Neural crest cell (in vitro differentiated cells): ENCODE data around the gene P2RX3. TPM values are rescaled to one million over a fixed set of nuclear protein-coding genes. Genes with fewer than 3 reads are reported as not detected.

Source experiments
- DNase-seq: peaks from one replicate; pipeline ENCODE4 v3.0.0; 2021; ENCODE audit warnings: low read depth, mixed read lengths, low spot score
- H3K27ac Mint-ChIP-seq: one replicate; pipeline ENCODE4 v1.8.0; 2021; ENCODE audit warnings: mild to moderate bottlenecking, mixed read lengths; ENCODE audit not compliant: unreplicated experiment
- H3K27me3 Mint-ChIP-seq: 2 replicates; pipeline ENCODE4 v1.8.0; 2021; ENCODE audit warnings: low read depth, mild to moderate bottlenecking, mixed read lengths
- H3K36me3 Mint-ChIP-seq: 2 replicates; pipeline ENCODE4 v1.8.0; 2021; ENCODE audit warnings: low read depth, mild to moderate bottlenecking, mixed read lengths
- H3K4me1 Mint-ChIP-seq: 2 replicates; pipeline ENCODE4 v1.8.0; 2021; ENCODE audit warnings: mixed read lengths
- H3K4me3 Mint-ChIP-seq: one replicate; pipeline ENCODE4 v1.8.0; 2021; ENCODE audit warnings: mild to moderate bottlenecking, mixed read lengths
- H3K9me3 Mint-ChIP-seq: 2 replicates; pipeline ENCODE4 v1.8.0; 2021; ENCODE audit warnings: mixed read lengths
- CTCF ChIP-seq: fragments of 200-600 bp; sonication (generic); conservative IDR thresholded peaks from 2 replicates; pipeline ENCODE4 v1.5.0; 2021; ENCODE audit warnings: antibody characterized with exemption, mild to moderate bottlenecking
- total RNA-seq: library from RNA; stranded (reverse); gene quantifications from 2 replicates; pipeline ENCODE4 v1.2.1, GENCODE V29; 2021

Gene P2RX3
- total RNA-seq, 1 donor from 2014 or later = 14.3 TPM

DNA sequence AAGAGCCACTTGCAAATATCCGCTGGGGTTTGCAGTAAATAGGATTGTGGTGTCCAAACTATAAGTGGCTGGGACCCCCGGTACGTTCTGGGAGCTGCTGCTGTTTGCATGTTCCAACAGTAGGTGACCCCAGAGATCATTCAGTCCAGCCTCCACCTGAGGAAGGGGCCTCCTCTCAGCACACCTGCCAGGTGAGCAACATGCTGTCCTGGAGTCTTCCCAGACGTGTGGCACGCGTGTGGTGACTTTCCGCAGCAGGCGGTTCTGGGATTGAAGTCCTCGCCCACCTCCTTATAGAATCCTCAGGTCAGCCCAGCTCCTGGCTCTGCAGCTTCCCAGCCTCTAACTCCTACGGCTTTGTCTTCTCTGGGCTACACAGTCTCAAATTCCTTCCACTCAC, 6.7 kb downstream of the P2RX3 start:
- H3K27me3 Mint-ChIP-seq = no peaks in the 10 kb centered on the region
- no peak for TF ChIP-seq CTCF
- no peak overlapping the region for H3K4me3 Mint-ChIP-seq
- no peaks in the 10 kb centered on the region for H3K36me3 Mint-ChIP-seq
- DNase-seq = no peak
- H3K27ac Mint-ChIP-seq = no peak overlapping the region
- no peaks in the 10 kb centered on the region for H3K9me3 Mint-ChIP-seq
- H3K4me1 Mint-ChIP-seq = peaks cover 26% of the 10 kb centered on the region

DNA sequence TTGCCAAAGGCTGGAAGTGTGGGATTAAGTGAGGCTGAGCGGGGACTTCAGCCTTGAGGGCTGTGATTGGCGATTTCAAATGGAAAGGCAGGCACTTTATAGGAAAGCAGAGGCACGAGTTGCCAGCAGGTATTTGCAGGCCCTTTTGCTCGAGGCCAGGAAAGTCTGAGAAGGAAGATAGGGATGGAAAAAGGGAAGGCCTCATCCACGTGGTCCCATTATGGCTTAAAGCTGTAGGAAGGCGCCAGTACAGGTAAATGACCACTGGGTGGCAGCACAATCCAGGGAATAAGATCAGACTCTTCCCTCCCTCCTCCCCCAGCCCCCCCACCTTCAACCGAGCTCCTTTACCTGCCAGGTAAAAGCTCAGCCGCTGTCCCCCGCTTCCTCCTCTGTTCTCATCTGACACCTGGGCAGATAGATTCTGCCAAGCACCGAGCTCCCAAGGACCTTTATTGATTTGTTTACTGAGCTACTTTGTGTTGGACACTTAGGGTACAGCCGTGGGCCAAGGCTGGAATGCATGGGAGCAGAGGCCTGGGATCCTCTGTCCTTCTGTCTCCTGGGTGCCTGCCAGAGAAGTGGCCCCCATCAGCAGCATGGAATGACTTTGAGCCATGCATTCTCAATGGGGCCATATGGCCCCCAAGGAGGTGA, 7.5 kb downstream of the P2RX3 start:
- H3K4me3 Mint-ChIP-seq = no peak overlapping the region
- H3K4me1 Mint-ChIP-seq = peaks cover 21% of the 10 kb centered on the region
- H3K9me3 Mint-ChIP-seq = no peaks in the 10 kb centered on the region
- no peaks in the 10 kb centered on the region for H3K27me3 Mint-ChIP-seq
- H3K27ac Mint-ChIP-seq = peak overlapping the region; percentile 93
- peak; percentile 90 for TF ChIP-seq CTCF
- no peaks in the 10 kb centered on the region for H3K36me3 Mint-ChIP-seq
- peak; percentile 66 for DNase-seq

- TF ChIP-seq CTCF = no peak
- H3K4me1 Mint-ChIP-seq = peaks cover 18% of the 10 kb centered on the region
- peaks cover 5% of the 10 kb centered on the region for H3K9me3 Mint-ChIP-seq
- no peaks in the 10 kb centered on the region for H3K27me3 Mint-ChIP-seq
- H3K27ac Mint-ChIP-seq = no peak overlapping the region
- no peak for DNase-seq
- H3K36me3 Mint-ChIP-seq = peaks cover 5% of the 10 kb centered on the region
- H3K4me3 Mint-ChIP-seq = no peak overlapping the region
Observed at GRCh38 chr11:57347336-57347735, 9.2 kb downstream of the P2RX3 start.

DNA sequence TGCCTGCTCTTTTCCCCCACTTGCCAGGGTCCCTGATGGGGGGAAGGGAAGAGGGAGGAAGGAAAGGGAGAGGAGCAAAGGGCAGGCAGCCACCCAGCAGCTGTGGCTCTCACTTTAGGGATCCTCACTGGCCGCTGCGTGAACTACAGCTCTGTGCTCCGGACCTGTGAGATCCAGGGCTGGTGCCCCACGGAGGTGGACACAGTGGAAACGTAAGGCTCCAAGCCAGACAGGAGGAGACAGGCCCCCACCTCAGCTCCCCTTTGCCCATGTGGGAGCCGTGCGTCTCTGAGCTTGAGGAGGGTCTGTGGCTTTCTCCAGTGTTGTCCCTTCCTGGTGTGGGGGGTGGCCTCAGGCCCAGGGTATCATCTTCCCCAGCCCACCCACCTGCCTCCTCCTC, 9.9 kb downstream of the P2RX3 start:
- no peak overlapping the region for H3K27ac Mint-ChIP-seq
- no peak for TF ChIP-seq CTCF
- no peak for DNase-seq
- peaks cover 5% of the 10 kb centered on the region for H3K36me3 Mint-ChIP-seq
- H3K4me3 Mint-ChIP-seq = no peak overlapping the region
- H3K27me3 Mint-ChIP-seq = no peaks in the 10 kb centered on the region
- H3K9me3 Mint-ChIP-seq = peaks cover 5% of the 10 kb centered on the region
- peaks cover 24% of the 10 kb centered on the region for H3K4me1 Mint-ChIP-seq

DNA sequence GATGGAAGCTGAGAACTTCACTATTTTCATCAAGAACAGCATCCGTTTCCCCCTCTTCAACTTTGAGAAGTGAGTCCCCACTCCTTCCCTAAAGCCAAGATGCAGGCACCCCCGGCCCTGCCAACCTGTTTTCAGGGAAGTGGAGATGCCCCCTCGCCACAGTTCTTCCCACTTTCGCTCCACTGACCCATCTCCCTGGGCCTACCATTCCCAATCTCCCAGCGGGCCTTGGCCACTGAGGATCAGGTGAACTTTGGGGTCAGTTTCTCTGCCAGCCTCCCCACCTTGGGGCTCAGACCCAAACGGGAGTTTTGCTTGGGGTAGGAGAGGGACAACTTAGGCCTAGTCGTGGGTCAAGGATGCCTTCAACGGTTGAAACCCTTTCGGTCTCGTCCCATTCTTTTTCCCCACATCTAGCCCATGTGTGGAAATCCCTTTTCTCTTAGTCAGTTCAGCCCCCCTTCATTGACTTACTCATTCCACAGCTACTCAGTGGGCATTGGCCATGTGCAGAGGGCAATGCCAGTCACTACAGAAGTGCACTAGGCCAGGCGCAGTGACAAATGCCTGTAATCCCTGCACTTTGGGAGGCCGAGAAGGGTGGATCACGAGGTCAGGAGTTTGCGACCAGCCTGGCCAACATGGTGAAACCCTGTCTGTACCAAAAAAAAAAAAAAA, 10.6 kb downstream of the P2RX3 start:
- Mint-ChIP-seq H3K4me1 (peaks cover 28% of the 10 kb centered on the region), H3K27me3 (no peaks in the 10 kb centered on the region), H3K4me3 (no peak overlapping the region), H3K9me3 (peaks cover 5% of the 10 kb centered on the region), H3K27ac (no peak overlapping the region), H3K36me3 (peaks cover 5% of the 10 kb centered on the region)
- TF ChIP-seq CTCF = no peak
- DNase-seq = no peak
